ENCODE data around the gene ATP5ME.

DNA sequence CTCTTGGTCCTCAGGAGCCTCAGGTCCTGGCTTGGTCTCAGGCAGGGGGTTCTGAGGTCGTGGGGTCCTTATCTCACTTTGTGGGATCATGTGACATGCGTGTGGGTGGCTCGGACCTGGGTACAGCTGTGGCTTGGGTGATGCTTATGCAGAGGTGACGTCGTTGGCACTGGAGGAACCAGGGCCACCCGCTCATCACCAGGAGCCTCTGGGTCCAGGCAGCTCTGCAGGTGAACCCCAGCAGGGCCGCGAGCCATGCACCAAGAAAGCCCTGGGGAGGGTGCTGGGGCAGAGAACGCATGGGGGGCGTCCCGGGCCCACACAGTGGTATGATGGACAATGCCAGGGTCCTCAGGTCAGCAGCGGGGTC lies 8.7 kb downstream of the ATP5ME start:
- TF ChIP-seq POLR2A (IDR thresholded peaks at IDR 0.05; ENCODE audit: low read length), result no peak
- no peak for TF ChIP-seq GATA1 (IDR thresholded peaks at IDR 0.05; ENCODE audit: low read depth, low read length)

Data from erythroblast (primary cell).